ENCODE measurements around the gene UHMK1.

- TF ChIP-seq CTCF (IDR thresholded peaks at IDR 0.05) (no peak), POLR2A (IDR thresholded peaks at IDR 0.05) (no peak)
These were observed 56.6 kb downstream of the UHMK1 start for GRCh38 chr1:162554258-162554657.
